Measurements from ENCODE around the gene UQCRC1. TPM values are rescaled to one million over a fixed set of nuclear protein-coding genes. Genes with fewer than 3 reads are reported as not detected.

Gene UQCRC1
- total and polyA plus RNA-seq, 9 donors = 138 to 201 (median 195) TPM

- Histone ChIP-seq H3K36me3 (ENCODE audit: control insufficient read depth, insufficient read depth, low read length) (peaks cover 75% of the 10 kb centered on the region), H3K4me1 (ENCODE audit: control insufficient read depth, insufficient read depth, low read length) (peaks cover 42% of the 10 kb centered on the region)
- DNase-seq = no peak
Measured at GRCh38 chr3:48599509-48600285, 9.7 kb downstream of the UQCRC1 start.

GRCh38 chr3:48599077-48599501, 10.4 kb downstream of the UQCRC1 start:
- Histone ChIP-seq H3K4me1 (ENCODE audit: control insufficient read depth, insufficient read depth, low read length) (peaks cover 45% of the 10 kb centered on the region), H3K27me3 (ENCODE audit: control insufficient read depth, insufficient read depth, low read length) (peaks cover 18% of the 10 kb centered on the region), H3K9me3 (replicated peaks; ENCODE audit: control insufficient read depth, low read depth, low read length) (no peaks in the 10 kb centered on the region), H3K4me3 (ENCODE audit: low read length) (no peak overlapping the region), H3K27ac (ENCODE audit: low read length) (peak overlapping the region; percentile 88), H3K36me3 (ENCODE audit: control insufficient read depth, insufficient read depth, low read length) (peaks cover 69% of the 10 kb centered on the region)
- WGBS (ENCODE audit: insufficient coverage) = 55% methylated on average over 11 of the region's 11 CpGs
- DNase-seq = no peak

More at GRCh38 chr3:48599509-48600285, 9.7 kb downstream of the UQCRC1 start:
- Histone ChIP-seq H3K27me3 (ENCODE audit: control insufficient read depth, insufficient read depth, low read length) (peaks cover 12% of the 10 kb centered on the region), H3K9me3 (replicated peaks; ENCODE audit: control insufficient read depth, low read depth, low read length) (no peaks in the 10 kb centered on the region), H3K4me3 (ENCODE audit: low read length) (no peak overlapping the region), H3K27ac (ENCODE audit: low read length) (peak overlapping the region; percentile 88)
- WGBS (ENCODE audit: insufficient coverage) = 93% methylated on average over 3 of the region's 12 CpGs

- H3K4me1 ChIP-seq (ENCODE audit: control insufficient read depth, insufficient read depth, low read length) = peaks cover 45% of the 10 kb centered on the region
- H3K36me3 ChIP-seq (ENCODE audit: control insufficient read depth, insufficient read depth, low read length) = peaks cover 63% of the 10 kb centered on the region
- H3K27me3 ChIP-seq (ENCODE audit: control insufficient read depth, insufficient read depth, low read length) = peaks cover 24% of the 10 kb centered on the region
- DNase-seq = peak; percentile 76
- H3K27ac ChIP-seq (ENCODE audit: low read length) = peak overlapping the region; percentile 88
- no peak overlapping the region for H3K4me3 ChIP-seq (ENCODE audit: low read length)
- no peaks in the 10 kb centered on the region for H3K9me3 ChIP-seq (replicated peaks; ENCODE audit: control insufficient read depth, low read depth, low read length)
- 52% methylated on average over 3 of the region's 5 CpGs for WGBS (ENCODE audit: insufficient coverage)
Measured at GRCh38 chr3:48598323-48599076, 10.9 kb downstream of the UQCRC1 start.

- Histone ChIP-seq H3K27me3 (ENCODE audit: control insufficient read depth, insufficient read depth, low read length) (peaks cover 30% of the 10 kb centered on the region), H3K4me1 (ENCODE audit: control insufficient read depth, insufficient read depth, low read length) (peaks cover 45% of the 10 kb centered on the region), H3K4me3 (ENCODE audit: low read length) (no peak overlapping the region), H3K9me3 (replicated peaks; ENCODE audit: control insufficient read depth, low read depth, low read length) (no peaks in the 10 kb centered on the region), H3K27ac (ENCODE audit: low read length) (peak overlapping the region; percentile 88), H3K36me3 (ENCODE audit: control insufficient read depth, insufficient read depth, low read length) (peaks cover 53% of the 10 kb centered on the region)
- DNase-seq = no peak
- 73% methylated on average over 6 of the region's 6 CpGs for WGBS (ENCODE audit: insufficient coverage)
Measured at GRCh38 chr3:48597408-48597800, 12.0 kb downstream of the UQCRC1 start.

- Histone ChIP-seq H3K27me3 (ENCODE audit: control insufficient read depth, insufficient read depth, low read length) (peaks cover 30% of the 10 kb centered on the region), H3K27ac (ENCODE audit: low read length) (peak overlapping the region; percentile 3), H3K36me3 (ENCODE audit: control insufficient read depth, insufficient read depth, low read length) (peaks cover 49% of the 10 kb centered on the region), H3K4me3 (ENCODE audit: low read length) (no peak overlapping the region), H3K9me3 (replicated peaks; ENCODE audit: control insufficient read depth, low read depth, low read length) (no peaks in the 10 kb centered on the region), H3K4me1 (ENCODE audit: control insufficient read depth, insufficient read depth, low read length) (peaks cover 45% of the 10 kb centered on the region)
- DNase-seq = no peak
- 71% methylated on average over 7 of the region's 8 CpGs for WGBS (ENCODE audit: insufficient coverage)
Measured at GRCh38 chr3:48596676-48597407, 12.6 kb downstream of the UQCRC1 start.

- no peak for DNase-seq
- Histone ChIP-seq H3K27ac (ENCODE audit: low read length) (no peak overlapping the region), H3K36me3 (ENCODE audit: control insufficient read depth, insufficient read depth, low read length) (peaks cover 42% of the 10 kb centered on the region), H3K27me3 (ENCODE audit: control insufficient read depth, insufficient read depth, low read length) (peaks cover 30% of the 10 kb centered on the region), H3K4me1 (ENCODE audit: control insufficient read depth, insufficient read depth, low read length) (peaks cover 45% of the 10 kb centered on the region), H3K4me3 (ENCODE audit: low read length) (no peak overlapping the region), H3K9me3 (replicated peaks; ENCODE audit: control insufficient read depth, low read depth, low read length) (no peaks in the 10 kb centered on the region)
- WGBS (ENCODE audit: insufficient coverage) = 53% methylated on average over 4 of the region's 5 CpGs
Measured at GRCh38 chr3:48596157-48596556, 13.3 kb downstream of the UQCRC1 start.

- Histone ChIP-seq H3K27me3 (ENCODE audit: control insufficient read depth, insufficient read depth, low read length) (peaks cover 30% of the 10 kb centered on the region), H3K4me3 (ENCODE audit: low read length) (no peak overlapping the region), H3K9me3 (replicated peaks; ENCODE audit: control insufficient read depth, low read depth, low read length) (no peaks in the 10 kb centered on the region), H3K27ac (ENCODE audit: low read length) (no peak overlapping the region), H3K36me3 (ENCODE audit: control insufficient read depth, insufficient read depth, low read length) (peaks cover 37% of the 10 kb centered on the region), H3K4me1 (ENCODE audit: control insufficient read depth, insufficient read depth, low read length) (peaks cover 45% of the 10 kb centered on the region)
- 18% methylated on average over 7 of the region's 10 CpGs for WGBS (ENCODE audit: insufficient coverage)
- DNase-seq = peak; percentile 35
Measured at GRCh38 chr3:48595526-48596121, 13.8 kb downstream of the UQCRC1 start.

- peaks cover 31% of the 10 kb centered on the region for H3K27me3 ChIP-seq (ENCODE audit: control insufficient read depth, insufficient read depth, low read length)
- peaks cover 31% of the 10 kb centered on the region for H3K36me3 ChIP-seq (ENCODE audit: control insufficient read depth, insufficient read depth, low read length)
- H3K27ac ChIP-seq (ENCODE audit: low read length) = no peak within 1 kb of the TSS
- 2% methylated on average over 29 of the region's 35 CpGs for WGBS (ENCODE audit: insufficient coverage)
- H3K4me3 ChIP-seq (ENCODE audit: low read length) = peak within 1 kb of the TSS; percentile 30
- no peaks in the 10 kb centered on the region for H3K9me3 ChIP-seq (replicated peaks; ENCODE audit: control insufficient read depth, low read depth, low read length)
- no peak for DNase-seq
- peaks cover 45% of the 10 kb centered on the region for H3K4me1 ChIP-seq (ENCODE audit: control insufficient read depth, insufficient read depth, low read length)
Measured at GRCh38 chr3:48595075-48595525, 14.3 kb downstream of the UQCRC1 start, which contains the start of gene COL7A1. Gene COL7A1 (minus strand): TSS chr3:48595329. CDS start chr3:48595159, 170 bp downstream.

GRCh38 chr3:48594417-48595049, 14.9 kb downstream of the UQCRC1 start:
- DNase-seq = no peak
- Histone ChIP-seq H3K27me3 (ENCODE audit: control insufficient read depth, insufficient read depth, low read length) (peaks cover 35% of the 10 kb centered on the region), H3K27ac (ENCODE audit: low read length) (no peak overlapping the region), H3K9me3 (replicated peaks; ENCODE audit: control insufficient read depth, low read depth, low read length) (no peaks in the 10 kb centered on the region), H3K36me3 (ENCODE audit: control insufficient read depth, insufficient read depth, low read length) (peaks cover 26% of the 10 kb centered on the region), H3K4me1 (ENCODE audit: control insufficient read depth, insufficient read depth, low read length) (peaks cover 43% of the 10 kb centered on the region), H3K4me3 (ENCODE audit: low read length) (peak overlapping the region; percentile 30)
- WGBS (ENCODE audit: insufficient coverage) = 25% methylated on average over 39 of the region's 39 CpGs
